ENCODE results near the gene TMEM184B. TPM values are rescaled to one million over a fixed set of nuclear protein-coding genes. Genes with fewer than 3 reads are reported as not detected.

Gene TMEM184B
- total and polyA plus RNA-seq, 2 experiments from 2014 or later = 42.2 to 95.1 TPM

Small RNA genes within 50 kb of the gene (small RNA-seq; reads per million reads assigned to genes)
- gene RF00017 (ENCODE audit: low replicate concordance) = not detected
- not detected for gene RN7SL704P (ENCODE audit: low replicate concordance)

Other genes with a start within 250 kb of the TMEM184B start
- 28.3 and 36.2 TPM in 2 replicates for gene PICK1, start 215.6 kb downstream of the TMEM184B start, total RNA-seq (2014; rRNA removed; shearing (Covaris generic))
- 14.0 and 15.9 TPM in 2 replicates for gene PICK1, start 215.6 kb downstream of the TMEM184B start, polyA plus RNA-seq (2016; fragmentation: Nextera tagmentation; extraction: Ambion mirVana)
- 0.66 and 1.0 TPM in 2 replicates for gene SLC16A8, start 188.8 kb downstream of the TMEM184B start, total RNA-seq (2014; rRNA removed; shearing (Covaris generic))
- 0.52 and 0.56 TPM in 2 replicates for gene SLC16A8, start 188.8 kb downstream of the TMEM184B start, polyA plus RNA-seq (2016; fragmentation: Nextera tagmentation; extraction: Ambion mirVana)
- 3.9 and 5.6 TPM in 2 replicates for gene BAIAP2L2, start 162.3 kb downstream of the TMEM184B start, total RNA-seq (2014; rRNA removed; shearing (Covaris generic))
- 5.6 and 7.6 TPM in 2 replicates for gene BAIAP2L2, start 162.3 kb downstream of the TMEM184B start, polyA plus RNA-seq (2016; fragmentation: Nextera tagmentation; extraction: Ambion mirVana)
- gene PLA2G6, start 91.2 kb downstream of the TMEM184B start, total RNA-seq (2014; rRNA removed; shearing (Covaris generic)) = 6.3 and 12.6 TPM in 2 replicates
- 4.5 and 5.8 TPM in 2 replicates for gene PLA2G6, start 91.2 kb downstream of the TMEM184B start, polyA plus RNA-seq (2016; fragmentation: Nextera tagmentation; extraction: Ambion mirVana)
- gene MAFF, start 71.0 kb downstream of the TMEM184B start, total RNA-seq (2014; rRNA removed; shearing (Covaris generic)) = 7.7 and 8.9 TPM in 2 replicates
- 2.2 and 2.3 TPM in 2 replicates for gene MAFF, start 71.0 kb downstream of the TMEM184B start, polyA plus RNA-seq (2016; fragmentation: Nextera tagmentation; extraction: Ambion mirVana)
- gene CSNK1E, start 44.4 kb upstream of the TMEM184B start, total RNA-seq (2014; rRNA removed; shearing (Covaris generic)) = 233 and 259 TPM in 2 replicates
- gene CSNK1E, start 44.4 kb upstream of the TMEM184B start, polyA plus RNA-seq (2016; fragmentation: Nextera tagmentation; extraction: Ambion mirVana) = 180 and 189 TPM in 2 replicates
- gene KCNJ4, start 182.2 kb upstream of the TMEM184B start, total RNA-seq (2014; rRNA removed; shearing (Covaris generic)) = 1.3 TPM in 2 replicates
- 0.23 and 0.28 TPM in 2 replicates for gene KCNJ4, start 182.2 kb upstream of the TMEM184B start, polyA plus RNA-seq (2016; fragmentation: Nextera tagmentation; extraction: Ambion mirVana)
- gene KDELR3, start 195.1 kb upstream of the TMEM184B start, total RNA-seq (2014; rRNA removed; shearing (Covaris generic)) = 5.6 and 11.1 TPM in 2 replicates
- gene KDELR3, start 195.1 kb upstream of the TMEM184B start, polyA plus RNA-seq (2016; fragmentation: Nextera tagmentation; extraction: Ambion mirVana) = 5.7 and 7.8 TPM in 2 replicates
- gene DDX17, start 233.3 kb upstream of the TMEM184B start, total RNA-seq (2014; rRNA removed; shearing (Covaris generic)) = 452 and 603 TPM in 2 replicates
- gene DDX17, start 233.3 kb upstream of the TMEM184B start, polyA plus RNA-seq (2016; fragmentation: Nextera tagmentation; extraction: Ambion mirVana) = 88.0 and 91.0 TPM in 2 replicates

All from GM23338 (cell line).